GM19455 (cell line): Measurements from ENCODE around the gene GJC3.
"Not testable (repeated sequence)": the region's sequence is repeated elsewhere in the genome, so short reads cannot be mapped to it uniquely, and the experiment has no call there.

Experiments
- ATAC-seq: cut with Tn5 transposase; IDR thresholded peaks from one replicate; pipeline ENCODE4 v1.9.1; 2021; ENCODE audit not compliant: unreplicated experiment

The GJC3 gene

GRCh38 chr7:99930376-99930775, 956 bp upstream of the GJC3 start:
- no peak for ATAC-seq

- no peak for ATAC-seq
Measured at GRCh38 chr7:99929730-99930053, 272 bp upstream of the GJC3 start.

DNA sequence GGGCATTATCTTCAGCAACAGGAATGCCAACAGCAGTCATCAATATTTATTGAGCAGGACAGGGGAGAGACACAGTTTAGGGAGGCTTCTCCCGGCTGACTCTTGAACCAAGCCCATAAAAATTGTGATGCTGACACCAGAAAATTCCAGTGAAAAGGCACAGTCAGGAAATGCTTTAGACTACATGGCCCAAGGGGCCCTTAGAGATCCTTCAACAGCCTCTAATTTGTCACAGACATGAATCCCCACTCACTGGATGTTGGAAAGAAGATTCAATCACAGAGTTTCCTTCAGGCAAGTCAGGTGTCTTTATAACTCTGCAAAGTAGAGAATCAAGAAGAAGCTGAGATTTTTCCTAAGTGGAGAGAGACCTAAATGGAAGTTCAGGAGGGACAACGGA, 1.2 kb downstream of the GJC3 start:
- no peak for ATAC-seq

DNA sequence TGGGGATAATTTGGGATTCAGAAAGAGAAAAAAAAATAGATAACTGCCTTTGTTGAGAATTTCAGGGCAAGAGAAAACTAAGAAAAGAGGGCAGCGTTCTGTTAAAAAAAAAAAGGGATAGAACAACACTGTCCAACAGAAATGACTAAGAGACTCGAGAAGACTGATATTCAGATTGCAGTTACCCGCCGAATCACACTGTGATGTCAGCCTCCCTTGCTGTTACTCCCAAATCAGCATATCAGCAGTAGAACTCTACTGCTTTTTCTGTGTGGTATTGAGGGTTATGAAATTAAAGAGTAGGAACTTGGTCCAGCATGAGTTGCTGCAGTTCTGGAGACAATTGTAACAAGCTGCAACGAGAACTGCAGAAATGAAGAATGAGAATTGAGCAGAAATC, 1.9 kb downstream of the GJC3 start:
- no peak for ATAC-seq

- ATAC-seq: no peak
Measured at GRCh38 chr7:99926321-99926720, 3.1 kb downstream of the GJC3 start.

DNA sequence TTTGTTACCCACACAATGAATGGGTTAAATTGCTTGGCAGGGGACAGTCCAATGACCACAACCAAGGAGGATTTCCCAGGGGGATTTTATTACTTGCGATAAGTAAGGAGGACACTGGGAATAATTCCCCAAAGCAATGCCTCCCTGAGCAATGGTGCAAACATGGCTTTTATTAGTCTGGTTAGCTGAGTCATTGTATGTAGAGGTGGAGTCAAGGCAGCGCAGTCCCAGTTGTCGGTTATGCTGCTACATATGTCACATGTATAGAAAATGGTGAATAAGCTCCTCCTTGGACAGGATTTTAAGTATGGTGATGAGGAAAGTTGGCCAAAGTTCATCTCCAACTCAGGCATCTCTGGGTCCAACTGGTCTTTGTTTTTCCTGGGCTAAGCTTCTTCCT, 6.2 kb downstream of the GJC3 start:
- ATAC-seq: no peak

- no peak for ATAC-seq
Measured at GRCh38 chr7:99920149-99920548, 9.3 kb downstream of the GJC3 start.

- ATAC-seq: no peak
Measured at GRCh38 chr7:99919814-99920112, 9.7 kb downstream of the GJC3 start.

GRCh38 chr7:99918959-99919813, 10.2 kb downstream of the GJC3 start, which contains the start of gene TRIM4:
Gene TRIM4 (minus strand): TSS chr7:99919530. CDS start chr7:99919401, 129 bp downstream.
- peak; percentile 97 for ATAC-seq

DNA sequence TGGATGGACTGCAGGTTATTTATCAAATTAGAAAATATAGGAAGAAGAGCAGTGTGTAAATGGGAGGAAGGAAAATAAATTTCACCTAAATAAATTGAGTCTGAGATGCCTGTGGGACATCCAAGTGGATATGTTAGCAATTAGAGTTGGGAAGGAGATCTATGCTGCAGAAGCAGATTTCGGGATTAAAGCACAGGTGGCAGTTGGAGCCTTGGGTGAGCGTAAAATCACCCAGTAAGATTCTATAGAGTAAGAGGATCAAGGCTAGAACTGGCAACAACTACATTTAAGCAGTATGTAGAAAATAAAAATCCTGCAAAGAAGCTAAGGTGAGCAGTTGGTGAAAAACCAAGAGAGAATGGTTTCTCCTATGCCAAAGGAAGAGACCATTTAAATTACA, 18.4 kb downstream of the GJC3 start:
- no peak for ATAC-seq

DNA sequence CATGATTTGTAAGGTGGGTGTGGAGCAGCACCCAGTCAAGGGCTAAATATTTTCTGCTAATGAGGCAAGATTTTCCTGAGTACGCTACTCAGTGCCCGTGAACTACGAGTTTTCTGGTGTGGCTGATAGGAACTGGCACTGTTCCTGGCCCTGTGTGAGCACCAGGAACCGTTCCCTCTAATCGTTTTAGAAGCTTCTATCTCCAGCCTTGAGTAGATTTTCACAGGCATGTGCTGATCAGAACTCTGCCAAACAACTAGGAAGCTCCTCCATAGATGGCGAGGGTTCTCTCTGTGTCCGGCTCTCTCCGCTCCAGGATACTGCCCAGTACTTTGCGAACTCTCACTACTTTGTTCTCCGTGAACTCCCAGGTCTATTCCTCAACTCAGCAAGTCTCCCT, 27.8 kb downstream of the GJC3 start:
- ATAC-seq: no peak

DNA sequence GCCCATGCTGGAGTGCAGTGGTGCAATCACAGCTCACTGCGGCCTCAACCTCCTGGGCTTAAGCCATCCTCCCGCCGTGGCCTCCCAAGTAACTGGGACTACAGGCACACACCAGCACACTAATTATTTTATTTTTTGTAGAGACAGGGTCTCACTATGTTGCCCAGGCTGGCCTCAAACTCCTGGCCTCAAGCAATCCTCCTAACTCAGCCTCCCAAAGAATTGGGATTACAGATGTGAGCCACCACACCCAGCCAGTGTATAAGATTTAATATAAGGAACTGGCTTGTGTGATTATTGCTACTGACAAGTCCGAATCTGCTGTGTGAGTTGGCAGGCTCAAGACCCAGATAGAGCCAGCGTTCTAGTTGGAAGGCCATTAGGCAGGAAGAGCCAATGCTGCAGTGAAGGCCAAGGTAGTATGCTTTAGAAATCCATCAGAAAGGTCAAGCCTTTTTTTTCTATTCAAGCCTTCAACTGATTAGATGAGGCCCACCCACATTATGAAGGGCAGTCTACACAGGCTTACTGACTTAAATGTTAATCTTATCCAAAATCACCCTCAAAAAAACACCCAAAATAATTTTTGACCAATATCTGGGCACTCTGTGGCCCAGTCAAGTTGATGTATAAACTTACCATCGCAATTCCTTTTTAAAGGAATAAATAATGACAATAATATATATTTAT, 29.4 kb downstream of the GJC3 start:
- no peak for ATAC-seq

- no peak for ATAC-seq
Measured at GRCh38 chr7:99898836-99899235, 30.6 kb downstream of the GJC3 start.

GRCh38 chr7:99898023-99898357, 31.4 kb downstream of the GJC3 start:
- ATAC-seq: no peak

- ATAC-seq: no peak
Measured at GRCh38 chr7:99897322-99898022, 31.9 kb downstream of the GJC3 start.

- no peak for ATAC-seq
Measured at GRCh38 chr7:99894738-99895137, 34.7 kb downstream of the GJC3 start.

DNA sequence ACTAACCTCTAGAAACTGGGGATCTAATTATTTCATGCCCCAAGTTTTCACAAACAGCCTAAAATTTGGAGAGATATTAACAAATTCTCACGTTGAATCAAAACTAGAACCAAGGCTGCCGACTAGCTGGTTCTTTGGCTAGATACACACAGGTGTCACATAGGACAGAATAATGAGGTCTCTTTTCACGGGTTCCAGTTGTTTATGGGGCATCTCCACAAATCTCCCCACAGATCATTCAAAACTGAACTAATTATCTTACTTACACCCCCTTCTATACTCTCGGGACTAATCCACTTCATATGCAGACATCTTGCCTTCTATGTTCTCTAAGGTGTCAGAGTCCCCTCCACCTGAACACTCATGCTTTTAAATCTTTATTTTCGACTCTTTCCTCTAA, 36.1 kb downstream of the GJC3 start:
- ATAC-seq: no peak

DNA sequence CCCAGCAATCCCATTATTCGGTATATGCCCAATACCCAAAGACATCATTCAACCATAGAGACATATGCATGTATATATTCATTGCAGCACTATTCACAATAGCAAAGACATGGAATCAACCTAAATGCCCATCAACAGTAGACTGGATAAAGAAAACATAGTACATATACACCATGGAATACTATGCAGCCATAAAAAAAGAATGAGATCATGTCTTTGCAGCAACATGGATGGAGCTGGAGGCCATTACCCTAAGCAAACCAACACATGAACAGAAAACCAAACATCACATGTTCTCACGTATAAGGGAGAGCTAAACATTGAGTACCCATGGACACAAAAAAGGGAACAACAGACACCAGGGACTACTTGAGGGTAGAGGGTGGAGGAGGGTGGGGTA, 39.1 kb downstream of the GJC3 start:
- ATAC-seq: not testable (repeated sequence)

- ATAC-seq: not testable (repeated sequence)
Measured at GRCh38 chr7:99888366-99888765, 41.1 kb downstream of the GJC3 start.

- no peak for ATAC-seq
Measured at GRCh38 chr7:99881370-99881769, 48.0 kb downstream of the GJC3 start.

GRCh38 chr7:99876933-99877332, 52.5 kb downstream of the GJC3 start, which contains the start of gene OR2AE1:
Gene OR2AE1 (minus strand): TSS chr7:99877033. CDS start chr7:99877033, 0 bp downstream.
- no peak for ATAC-seq

DNA sequence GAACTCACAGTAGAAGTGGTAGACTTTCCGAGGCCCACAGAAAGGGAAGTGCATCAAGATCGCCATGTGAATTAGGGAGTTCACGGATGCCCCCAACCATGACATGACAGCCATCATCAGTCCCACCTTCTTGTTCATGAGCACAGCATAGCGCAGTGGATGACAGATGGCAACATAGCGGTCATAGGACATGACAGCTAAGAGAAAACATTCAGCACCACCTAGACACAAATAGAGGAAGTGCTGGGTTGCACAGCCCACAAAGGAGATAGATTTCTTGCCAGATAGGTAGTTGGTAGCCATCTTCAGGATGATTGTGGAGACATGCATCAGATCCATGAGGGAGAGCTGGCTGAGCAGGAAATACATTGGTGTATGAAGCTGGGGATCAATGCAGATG, 52.9 kb downstream of the GJC3 start:
- no peak for ATAC-seq
